GM18870 (cell line): ENCODE data around the gene COL15A1.

Source experiments
- ATAC-seq: cut with Tn5 transposase; IDR thresholded peaks from one replicate; pipeline ENCODE4 v1.9.1; 2021; ENCODE audit warnings: moderate library complexity; ENCODE audit not compliant: unreplicated experiment

COL15A1 gene

DNA sequence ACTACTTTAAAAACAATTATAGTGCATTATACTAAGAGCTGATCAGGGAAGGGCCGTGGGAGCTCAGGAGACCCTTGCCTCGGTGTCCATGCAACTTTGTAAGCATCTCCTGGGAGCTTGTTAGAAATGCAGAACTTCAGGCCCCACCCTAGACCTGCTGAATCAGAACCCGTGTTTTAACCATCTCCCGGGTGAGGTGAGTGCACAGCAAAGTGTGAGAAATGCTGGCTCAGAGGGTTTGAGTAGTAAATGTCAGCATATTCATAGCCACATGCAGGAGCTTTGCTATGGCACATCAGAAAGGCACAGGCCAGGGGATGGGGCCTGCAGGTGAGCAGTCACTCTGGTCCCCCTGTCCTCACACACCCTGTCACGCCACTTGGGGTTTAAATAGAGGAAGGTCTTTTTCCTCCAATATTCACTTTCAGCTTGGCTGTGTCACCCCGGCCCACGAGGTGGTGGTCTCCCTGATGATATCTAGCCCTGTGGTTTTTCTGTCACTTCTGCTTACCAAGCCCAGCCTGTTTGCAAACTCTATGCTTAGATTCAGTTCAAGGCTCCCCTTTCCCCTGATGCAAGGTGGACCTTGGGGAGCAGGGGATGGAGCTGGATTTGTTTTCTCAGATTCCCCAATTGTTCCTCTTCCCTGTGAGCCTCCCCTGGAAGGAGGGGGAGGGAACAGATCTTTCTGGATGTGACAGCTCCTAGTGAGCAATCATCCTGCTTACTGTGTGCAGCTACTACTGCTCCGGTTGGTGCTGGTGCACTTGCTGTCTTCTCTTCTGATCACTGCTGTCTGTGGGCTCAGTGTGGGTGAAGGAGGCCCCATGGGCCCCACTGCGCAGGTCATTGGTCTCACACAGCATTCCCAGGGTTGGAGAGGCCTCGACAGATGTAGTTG lies 109.4 kb downstream of the COL15A1 start:
- ATAC-seq, result no peak

GRCh38 chr9:99054581-99054980 lies 110.9 kb downstream of the COL15A1 start:
- no peak for ATAC-seq

DNA sequence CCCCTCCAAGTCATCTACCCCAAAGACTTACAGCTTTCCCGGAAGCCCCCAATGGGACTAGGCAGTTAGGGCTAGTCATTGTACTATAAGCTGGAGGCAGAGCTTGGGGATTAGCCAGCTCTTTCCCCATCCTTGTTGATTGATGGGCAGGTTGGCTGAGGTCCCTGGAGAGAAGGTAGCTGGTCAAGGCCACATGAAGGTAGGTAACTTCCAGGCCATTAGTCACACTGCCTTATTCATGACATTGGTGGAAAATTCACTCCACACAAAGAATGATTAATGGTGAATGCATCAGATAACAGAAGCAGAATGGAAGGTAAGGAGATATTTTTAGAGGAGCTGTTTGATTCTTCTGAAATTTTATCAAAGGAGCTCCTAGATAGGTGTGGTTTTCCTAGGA lies 111.7 kb downstream of the COL15A1 start:
- no peak for ATAC-seq

DNA sequence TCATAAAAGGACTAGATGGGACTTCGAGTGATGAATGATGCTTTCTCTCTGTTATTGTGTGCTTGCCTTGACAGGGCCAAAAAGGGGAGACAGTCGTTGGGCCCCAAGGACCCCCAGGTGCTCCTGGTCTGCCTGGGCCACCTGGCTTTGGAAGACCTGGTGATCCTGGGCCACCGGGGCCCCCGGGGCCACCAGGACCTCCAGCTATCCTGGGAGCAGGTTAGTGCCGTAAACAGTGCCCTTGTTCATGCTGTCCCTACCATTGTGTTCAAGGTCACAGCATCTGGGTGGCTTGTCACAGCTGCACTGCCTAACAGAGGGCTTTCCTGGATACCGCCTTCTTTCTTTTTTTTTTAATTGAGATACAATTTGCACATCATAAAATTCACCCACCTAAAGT lies 112.5 kb downstream of the COL15A1 start:
- no peak for ATAC-seq

- no peak for ATAC-seq
Observed at GRCh38 chr9:99056886-99057664, 113.4 kb downstream of the COL15A1 start.

- ATAC-seq, result peak; percentile 80
Observed at GRCh38 chr9:99057665-99058625, 114.2 kb downstream of the COL15A1 start.

DNA sequence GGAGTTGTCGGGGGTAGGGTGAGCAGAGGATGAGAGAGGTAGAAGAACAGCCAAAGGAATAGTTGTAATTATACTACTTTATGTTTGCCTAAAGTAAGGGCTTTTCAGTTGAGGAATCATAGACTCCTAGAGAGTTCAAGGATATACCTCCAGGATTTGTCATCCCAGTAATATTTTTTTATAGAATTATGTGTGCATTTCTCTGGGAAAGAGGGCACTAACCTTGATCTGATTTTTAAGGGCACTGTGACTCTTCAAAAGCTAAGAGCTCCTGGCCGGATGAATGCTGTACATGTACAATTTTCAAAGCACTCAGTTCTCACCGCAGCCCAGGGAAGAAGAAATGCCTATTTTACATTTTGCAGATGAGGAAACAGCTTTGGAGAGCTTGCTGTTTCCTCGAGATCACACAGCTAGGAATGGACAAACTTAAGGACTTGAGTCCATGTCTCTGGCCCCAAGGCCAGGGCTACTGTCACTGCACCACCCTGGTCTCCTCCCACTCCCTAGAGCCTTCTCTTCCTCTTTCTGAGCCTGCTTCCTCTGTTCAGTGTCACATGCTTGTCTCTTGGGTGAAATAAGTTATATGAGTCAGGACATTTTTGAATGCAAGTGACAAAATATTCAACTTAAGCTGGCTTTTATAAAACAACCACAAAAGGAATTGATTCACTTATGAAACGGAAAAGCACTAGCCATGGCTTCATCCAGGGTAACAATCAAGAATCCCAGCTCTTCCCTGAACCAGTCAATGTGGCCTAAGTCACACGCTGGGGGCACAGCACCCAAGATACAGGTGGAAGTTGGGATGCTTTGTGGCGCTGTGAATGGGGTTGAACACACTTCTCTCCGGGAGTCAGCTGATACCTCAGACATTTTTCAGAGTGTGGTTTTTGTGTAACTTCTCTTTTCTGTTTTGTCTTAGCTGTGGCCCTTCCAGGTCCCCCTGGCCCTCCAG lies 115.5 kb downstream of the COL15A1 start:
- ATAC-seq, result peak; percentile 55

DNA sequence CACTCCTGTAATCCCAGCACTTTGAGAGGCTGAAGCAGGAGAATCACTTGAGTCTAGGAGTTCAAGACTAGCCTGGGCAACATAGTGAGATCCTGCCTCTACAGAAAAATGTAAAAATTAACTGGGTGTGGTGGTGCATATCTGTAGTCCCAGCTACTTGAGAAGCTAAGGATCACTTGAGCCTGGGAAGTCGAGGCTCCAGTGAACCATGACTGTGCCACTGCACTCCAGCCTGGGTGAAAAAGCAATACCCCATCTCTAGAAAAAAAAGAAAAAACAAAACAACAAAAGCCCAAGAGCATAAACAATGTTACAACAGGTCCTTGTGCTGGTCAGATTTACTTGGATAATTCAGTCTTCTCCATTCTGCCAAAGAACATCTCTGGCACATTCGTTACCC lies 116.9 kb downstream of the COL15A1 start:
- ATAC-seq, result no peak

- ATAC-seq, result no peak
Observed at GRCh38 chr9:99062549-99062948, 118.8 kb downstream of the COL15A1 start.

- no peak for ATAC-seq
Observed at GRCh38 chr9:99063522-99063921, 119.8 kb downstream of the COL15A1 start.

GRCh38 chr9:99066571-99066970 lies 122.9 kb downstream of the COL15A1 start:
- no peak for ATAC-seq

- ATAC-seq, result no peak
Observed at GRCh38 chr9:99069075-99069474, 125.4 kb downstream of the COL15A1 start.

DNA sequence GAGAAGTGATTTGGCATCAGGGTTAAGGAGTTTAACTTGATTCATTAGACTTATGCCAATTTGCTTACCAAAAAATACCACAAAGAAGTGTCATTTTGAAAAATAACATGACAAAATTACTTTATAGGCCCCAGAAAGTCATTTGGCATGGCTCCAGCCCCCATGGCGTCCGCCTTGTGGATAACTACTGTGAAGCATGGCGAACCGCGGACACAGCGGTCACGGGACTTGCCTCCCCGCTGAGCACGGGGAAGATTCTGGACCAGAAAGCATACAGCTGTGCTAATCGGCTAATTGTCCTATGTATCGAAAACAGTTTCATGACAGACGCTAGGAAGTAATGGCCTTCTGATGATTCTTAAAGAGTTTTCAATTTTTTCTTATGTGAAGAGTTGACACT lies 125.8 kb downstream of the COL15A1 start:
- ATAC-seq, result no peak

DNA sequence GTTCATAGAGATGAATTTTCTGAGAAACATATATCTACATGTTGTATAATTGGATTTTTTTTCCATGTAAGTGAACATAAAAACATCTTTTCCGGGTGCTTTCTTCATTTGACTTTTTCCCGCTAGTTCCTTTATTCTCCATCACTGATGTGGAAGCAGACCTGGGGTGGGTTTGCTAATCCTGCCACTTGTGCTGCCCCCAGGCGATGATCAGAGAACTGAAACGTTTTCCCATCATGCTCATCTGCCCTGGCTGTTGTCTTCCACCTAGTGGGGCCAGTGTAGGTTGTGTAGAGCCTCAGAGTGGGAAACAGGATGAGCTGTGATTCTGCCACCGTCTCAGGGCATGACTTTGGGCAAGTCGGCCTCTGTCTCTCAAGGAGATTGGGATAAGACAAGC lies 127.0 kb downstream of the COL15A1 start:
- ATAC-seq, result no peak

GRCh38 chr9:99071313-99072039 lies 127.8 kb downstream of the COL15A1 start:
- ATAC-seq, result no peak

- ATAC-seq, result no peak
Observed at GRCh38 chr9:99072040-99072394, 128.3 kb downstream of the COL15A1 start.

GRCh38 chr9:99073347-99073746 lies 129.6 kb downstream of the COL15A1 start:
- no peak for ATAC-seq

- ATAC-seq, result no peak
Observed at GRCh38 chr9:99073985-99074901, 130.5 kb downstream of the COL15A1 start.
